Stimulated activated CD4-positive, alpha-beta T cell treated with anti-CD3 and anti-CD28 coated beads, Interleukin-1b, Interleukin-23, amount 100 ng/mL, for 48 hours (primary cell): ENCODE results near the gene FICD.
"Not testable (repeated sequence)": the region's sequence is repeated elsewhere in the genome, so short reads cannot be mapped to it uniquely, and the experiment has no call there.

ENCODE experiments used
- DNase-seq: peaks from one replicate; pipeline ENCODE4 v3.0.0-alpha.2; 2020

FICD gene

GRCh38 chr12:108538616-108539195 is 23.6 kb downstream of the FICD start:
- no peak for DNase-seq

- DNase-seq, result no peak
Measured at GRCh38 chr12:108542320-108542719, 27.2 kb downstream of the FICD start.

- DNase-seq, result no peak
Measured at GRCh38 chr12:108543652-108544051, 28.6 kb downstream of the FICD start.

- no peak for DNase-seq
Measured at GRCh38 chr12:108547686-108548085, 32.6 kb downstream of the FICD start.

GRCh38 chr12:108548954-108549521 is 34.0 kb downstream of the FICD start:
- no peak for DNase-seq

- no peak for DNase-seq
Measured at GRCh38 chr12:108551535-108551934, 36.5 kb downstream of the FICD start.

- DNase-seq, result no peak
Measured at GRCh38 chr12:108553799-108554198, 38.7 kb downstream of the FICD start.

GRCh38 chr12:108555383-108555782 is 40.3 kb downstream of the FICD start:
- DNase-seq, result not testable (repeated sequence)

GRCh38 chr12:108559007-108559655 is 44.1 kb downstream of the FICD start:
- DNase-seq, result peak; percentile 59

- no peak for DNase-seq
Measured at GRCh38 chr12:108559748-108560147, 44.7 kb downstream of the FICD start.

- DNase-seq, result no peak
Measured at GRCh38 chr12:108560321-108560721, 45.2 kb downstream of the FICD start.

- DNase-seq, result peak; percentile 79
Measured at GRCh38 chr12:108560752-108561719, 46.0 kb downstream of the FICD start, which contains the start of gene SART3. SART3 (minus strand) TSS chr12:108561173; CDS start chr12:108561154, 19 bp downstream.

GRCh38 chr12:108561852-108562347 is 46.8 kb downstream of the FICD start:
- DNase-seq, result no peak

- DNase-seq, result peak; percentile 98
Measured at GRCh38 chr12:108562348-108563135, 47.5 kb downstream of the FICD start, which contains the start of gene ISCU. ISCU (plus strand) TSS chr12:108562596; CDS start chr12:108562623, 27 bp downstream.

GRCh38 chr12:108563136-108563803 is 48.2 kb downstream of the FICD start:
- DNase-seq, result peak; percentile 86

GRCh38 chr12:108563804-108564151 is 48.7 kb downstream of the FICD start:
- DNase-seq, result no peak

GRCh38 chr12:108564724-108565123 is 49.6 kb downstream of the FICD start:
- no peak for DNase-seq

GRCh38 chr12:108565146-108565545 is 50.1 kb downstream of the FICD start:
- no peak for DNase-seq

GRCh38 chr12:108565976-108566375 is 50.9 kb downstream of the FICD start:
- peak; percentile 73 for DNase-seq

- no peak for DNase-seq
Measured at GRCh38 chr12:108566452-108566851, 51.4 kb downstream of the FICD start.
